ENCODE data around the gene DES.

DES gene

DNA sequence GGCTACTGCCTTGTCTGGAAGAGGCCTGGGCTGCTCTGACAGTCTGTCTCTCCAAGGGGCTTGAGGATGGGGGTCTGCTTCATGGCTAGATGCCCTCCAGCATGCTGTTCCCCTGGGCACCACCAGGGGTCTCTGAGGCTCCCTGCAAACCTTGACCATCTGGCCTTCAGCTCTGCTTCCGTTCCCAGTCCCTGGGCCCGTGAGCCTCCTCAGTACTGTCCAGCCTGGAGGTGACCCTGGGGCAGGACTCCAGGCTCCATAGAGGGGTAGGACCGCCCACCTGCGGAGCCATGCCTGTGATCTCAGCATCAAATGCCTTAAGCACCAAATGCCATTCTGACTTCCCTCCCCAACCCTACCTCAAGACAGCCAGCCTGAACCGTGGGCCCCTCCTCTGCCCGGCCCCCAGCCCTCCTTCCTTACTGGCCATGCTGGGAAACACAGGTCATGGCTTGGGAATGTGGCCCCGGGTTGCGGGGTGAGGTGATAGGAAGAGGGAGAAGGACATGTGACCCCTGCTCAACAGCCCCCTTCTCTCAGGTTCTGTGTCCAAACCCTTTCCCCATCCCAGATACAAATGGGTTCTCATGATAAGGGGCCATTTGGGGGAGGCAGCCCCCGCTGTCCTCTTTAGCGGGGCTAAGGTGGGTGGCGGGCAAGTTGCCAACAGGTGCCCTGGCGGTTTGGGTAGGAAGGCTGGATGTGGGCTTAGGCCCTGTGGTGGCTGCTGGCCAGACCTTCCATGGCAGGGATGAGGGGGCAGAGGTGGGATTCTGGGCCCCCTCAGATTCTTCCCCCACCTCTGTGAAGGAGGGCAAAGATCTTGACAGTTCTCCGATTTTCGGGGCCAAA is 41.5 kb downstream of the DES start:
- peaks cover 32% of the 10 kb centered on the region for H3K36me3 ChIP-seq (ENCODE audit: control insufficient read depth, insufficient read depth, low read length)
- no peaks in the 10 kb centered on the region for H3K9me3 ChIP-seq (ENCODE audit: control insufficient read depth, low read length)
- peak overlapping the region; percentile 75 for H3K27ac ChIP-seq (ENCODE audit: low read depth, low read length, severe bottlenecking)
- H3K4me3 ChIP-seq (ENCODE audit: extremely low read depth, insufficient read depth, low read length, poor library complexity, severe bottlenecking), result no peak overlapping the region
- WGBS, 2 experiments (ENCODE audit: insufficient coverage in 2 of 2), result 52 to 54% methylated on average over 9 of the region's 14 CpGs
- peaks cover 45% of the 10 kb centered on the region for H3K4me1 ChIP-seq (ENCODE audit: control insufficient read depth, insufficient read depth, low read length, poor library complexity, severe bottlenecking)

DNA sequence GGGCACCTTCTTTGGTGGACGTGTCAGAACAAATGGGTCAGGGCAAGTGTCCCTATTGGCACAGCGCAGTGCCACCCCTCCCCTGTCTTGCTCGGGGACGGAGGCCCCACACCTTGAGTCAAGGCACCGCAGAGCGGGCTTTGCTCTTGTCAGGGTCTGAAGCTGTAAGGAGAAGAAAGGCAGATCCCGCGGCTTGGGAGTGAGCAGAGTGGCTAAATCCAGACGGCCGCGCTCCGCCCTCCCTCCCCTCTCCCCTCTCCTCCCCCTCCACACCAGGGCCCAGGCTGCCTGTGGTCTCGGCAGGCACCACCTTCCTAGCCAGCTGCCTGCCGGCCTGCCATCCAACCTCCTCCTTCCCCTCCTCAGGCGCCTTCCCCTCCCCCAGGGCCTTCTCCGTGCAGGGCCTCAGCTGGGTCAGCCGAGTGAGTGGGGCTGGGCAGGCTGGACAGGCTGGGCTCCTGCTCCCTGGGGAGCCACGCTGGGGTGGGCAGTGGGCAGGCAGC is 42.3 kb downstream of the DES start:
- H3K4me1 ChIP-seq (ENCODE audit: control insufficient read depth, insufficient read depth, low read length, poor library complexity, severe bottlenecking), result peaks cover 45% of the 10 kb centered on the region
- peak overlapping the region; percentile 75 for H3K27ac ChIP-seq (ENCODE audit: low read depth, low read length, severe bottlenecking)
- H3K9me3 ChIP-seq (ENCODE audit: control insufficient read depth, low read length), result no peaks in the 10 kb centered on the region
- peak overlapping the region; percentile 5 for H3K4me3 ChIP-seq (ENCODE audit: extremely low read depth, insufficient read depth, low read length, poor library complexity, severe bottlenecking)
- WGBS, 2 experiments (ENCODE audit: insufficient coverage in 2 of 2), result 15 to 16% methylated on average over 6 to 10 of the region's 18 CpGs
- H3K36me3 ChIP-seq (ENCODE audit: control insufficient read depth, insufficient read depth, low read length), result peaks cover 30% of the 10 kb centered on the region

DNA sequence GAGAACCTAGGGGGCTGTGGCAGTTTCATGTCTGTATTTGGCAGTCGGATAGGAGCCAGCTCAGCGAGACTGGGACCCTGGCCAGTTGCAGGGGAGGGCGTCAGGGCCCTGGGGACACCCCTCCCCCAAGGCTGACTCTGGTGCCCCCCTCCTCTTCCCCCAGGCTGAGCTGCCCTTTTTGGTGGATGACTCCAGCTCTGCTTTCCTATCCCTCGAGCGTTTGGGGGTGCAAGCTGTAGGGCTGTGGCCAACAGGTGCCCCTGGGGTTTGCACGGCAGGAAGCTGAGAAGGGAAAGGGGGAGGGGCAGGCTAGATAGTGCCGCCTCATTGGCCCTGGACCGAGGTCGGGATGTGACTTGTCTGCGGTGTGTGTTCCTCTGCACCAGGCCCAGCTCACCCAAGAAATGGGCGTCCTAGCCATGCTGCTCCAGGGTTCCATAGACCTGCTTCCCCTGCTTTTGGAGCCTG is 42.9 kb downstream of the DES start:
- Histone ChIP-seq H3K27ac (ENCODE audit: low read depth, low read length, severe bottlenecking) (peak overlapping the region; percentile 75), H3K36me3 (ENCODE audit: control insufficient read depth, insufficient read depth, low read length) (peaks cover 27% of the 10 kb centered on the region), H3K4me3 (ENCODE audit: extremely low read depth, insufficient read depth, low read length, poor library complexity, severe bottlenecking) (peak overlapping the region; percentile 5), H3K9me3 (ENCODE audit: control insufficient read depth, low read length) (no peaks in the 10 kb centered on the region), H3K4me1 (ENCODE audit: control insufficient read depth, insufficient read depth, low read length, poor library complexity, severe bottlenecking) (peaks cover 45% of the 10 kb centered on the region)
- WGBS, 2 experiments (ENCODE audit: insufficient coverage in 2 of 2), result 42 to 47% methylated on average over 6 to 8 of the region's 11 CpGs

DNA sequence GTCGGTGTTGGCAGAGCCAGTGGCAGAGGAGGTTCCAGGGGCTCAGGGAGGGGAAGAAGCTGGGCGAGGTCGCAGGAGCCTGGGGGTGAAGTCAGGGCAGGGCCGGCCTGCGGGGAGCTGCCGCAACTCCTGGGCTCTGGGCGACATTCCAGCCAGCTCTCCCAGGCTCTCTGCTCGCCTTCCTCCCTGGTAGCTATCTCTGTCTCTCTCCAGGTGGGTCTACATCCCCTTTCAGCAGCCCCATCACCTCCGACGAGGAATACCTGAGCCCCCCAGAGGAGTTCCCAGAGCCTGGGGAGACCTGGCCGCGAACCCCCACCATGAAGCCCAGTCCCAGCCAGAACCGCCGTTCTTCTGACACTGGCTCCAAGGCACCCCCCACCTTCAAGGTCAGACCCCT is 43.5 kb downstream of the DES start:
- Histone ChIP-seq H3K27ac (ENCODE audit: low read depth, low read length, severe bottlenecking) (no peak overlapping the region), H3K36me3 (ENCODE audit: control insufficient read depth, insufficient read depth, low read length) (peaks cover 29% of the 10 kb centered on the region), H3K9me3 (ENCODE audit: control insufficient read depth, low read length) (no peaks in the 10 kb centered on the region), H3K4me3 (ENCODE audit: extremely low read depth, insufficient read depth, low read length, poor library complexity, severe bottlenecking) (no peak overlapping the region), H3K4me1 (ENCODE audit: control insufficient read depth, insufficient read depth, low read length, poor library complexity, severe bottlenecking) (peaks cover 46% of the 10 kb centered on the region)
- WGBS, 2 experiments (ENCODE audit: insufficient coverage in 2 of 2), result 87 to 92% methylated on average over 7 to 14 of the region's 14 CpGs

DNA sequence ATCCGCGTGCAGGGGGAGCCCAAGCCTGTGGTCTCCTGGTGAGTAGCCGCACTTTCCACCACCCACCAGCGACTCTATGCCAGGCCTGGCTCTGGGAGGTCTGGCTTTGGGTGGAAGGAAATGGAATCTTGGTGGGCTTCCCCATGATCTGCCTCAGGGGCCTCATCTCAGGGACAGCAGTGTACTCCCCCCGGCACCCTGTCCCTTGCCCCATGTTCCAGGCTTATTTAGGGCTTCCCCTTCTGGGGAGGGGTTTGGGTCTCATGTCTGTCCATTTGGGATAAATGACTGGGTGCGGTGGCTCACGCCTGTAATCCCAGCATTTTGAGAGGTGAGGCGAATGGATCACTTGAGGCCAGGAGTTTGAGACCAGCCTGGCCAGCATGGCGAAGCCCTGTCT is 44.2 kb downstream of the DES start:
- H3K4me3 ChIP-seq (ENCODE audit: extremely low read depth, insufficient read depth, low read length, poor library complexity, severe bottlenecking), result no peak overlapping the region
- H3K9me3 ChIP-seq (ENCODE audit: control insufficient read depth, low read length), result no peaks in the 10 kb centered on the region
- H3K4me1 ChIP-seq (ENCODE audit: control insufficient read depth, insufficient read depth, low read length, poor library complexity, severe bottlenecking), result peaks cover 52% of the 10 kb centered on the region
- WGBS, 2 experiments (ENCODE audit: insufficient coverage in 2 of 2), result 80% methylated on average over 4 to 5 of the region's 9 CpGs
- no peak overlapping the region for H3K27ac ChIP-seq (ENCODE audit: low read depth, low read length, severe bottlenecking)
- peaks cover 36% of the 10 kb centered on the region for H3K36me3 ChIP-seq (ENCODE audit: control insufficient read depth, insufficient read depth, low read length)

DNA sequence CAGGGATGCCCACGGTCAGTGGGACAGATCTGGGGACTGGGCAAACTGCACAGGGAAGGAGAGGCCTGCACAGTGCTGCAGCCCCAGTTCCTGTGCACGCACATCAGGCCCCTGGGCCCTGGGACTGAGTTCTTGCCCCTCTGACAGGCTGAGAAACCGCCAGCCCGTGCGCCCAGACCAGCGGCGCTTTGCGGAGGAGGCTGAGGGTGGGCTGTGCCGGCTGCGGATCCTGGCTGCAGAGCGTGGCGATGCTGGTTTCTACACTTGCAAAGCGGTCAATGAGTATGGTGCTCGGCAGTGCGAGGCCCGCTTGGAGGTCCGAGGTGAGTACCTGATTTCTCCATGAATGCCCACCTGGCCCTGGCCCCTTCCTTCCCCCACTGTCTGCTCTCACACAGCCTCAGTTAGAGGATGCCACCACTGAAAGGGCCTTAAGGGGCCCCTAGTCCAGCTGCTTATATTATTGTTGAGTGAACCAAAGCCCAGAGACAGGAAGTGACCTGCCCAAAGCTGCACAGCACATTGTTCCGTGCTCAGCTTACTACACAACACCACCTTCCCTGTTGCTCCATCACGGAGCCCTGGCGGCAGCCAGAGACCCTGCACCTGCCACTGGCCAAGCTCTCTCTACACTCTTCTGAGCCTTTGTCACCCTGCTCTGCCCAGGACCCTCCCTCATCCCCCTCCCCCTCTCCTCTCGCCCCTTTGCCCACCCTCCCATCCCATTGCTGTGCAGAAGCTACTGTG is 46.3 kb downstream of the DES start:
- WGBS, 2 experiments (ENCODE audit: insufficient coverage in 2 of 2), result 94 to 96% methylated on average over 20 of the region's 21 CpGs
- H3K9me3 ChIP-seq (ENCODE audit: control insufficient read depth, low read length), result no peaks in the 10 kb centered on the region
- no peak overlapping the region for H3K4me3 ChIP-seq (ENCODE audit: extremely low read depth, insufficient read depth, low read length, poor library complexity, severe bottlenecking)
- peaks cover 42% of the 10 kb centered on the region for H3K36me3 ChIP-seq (ENCODE audit: control insufficient read depth, insufficient read depth, low read length)
- peaks cover 43% of the 10 kb centered on the region for H3K4me1 ChIP-seq (ENCODE audit: control insufficient read depth, insufficient read depth, low read length, poor library complexity, severe bottlenecking)
- no peak overlapping the region for H3K27ac ChIP-seq (ENCODE audit: low read depth, low read length, severe bottlenecking)

DNA sequence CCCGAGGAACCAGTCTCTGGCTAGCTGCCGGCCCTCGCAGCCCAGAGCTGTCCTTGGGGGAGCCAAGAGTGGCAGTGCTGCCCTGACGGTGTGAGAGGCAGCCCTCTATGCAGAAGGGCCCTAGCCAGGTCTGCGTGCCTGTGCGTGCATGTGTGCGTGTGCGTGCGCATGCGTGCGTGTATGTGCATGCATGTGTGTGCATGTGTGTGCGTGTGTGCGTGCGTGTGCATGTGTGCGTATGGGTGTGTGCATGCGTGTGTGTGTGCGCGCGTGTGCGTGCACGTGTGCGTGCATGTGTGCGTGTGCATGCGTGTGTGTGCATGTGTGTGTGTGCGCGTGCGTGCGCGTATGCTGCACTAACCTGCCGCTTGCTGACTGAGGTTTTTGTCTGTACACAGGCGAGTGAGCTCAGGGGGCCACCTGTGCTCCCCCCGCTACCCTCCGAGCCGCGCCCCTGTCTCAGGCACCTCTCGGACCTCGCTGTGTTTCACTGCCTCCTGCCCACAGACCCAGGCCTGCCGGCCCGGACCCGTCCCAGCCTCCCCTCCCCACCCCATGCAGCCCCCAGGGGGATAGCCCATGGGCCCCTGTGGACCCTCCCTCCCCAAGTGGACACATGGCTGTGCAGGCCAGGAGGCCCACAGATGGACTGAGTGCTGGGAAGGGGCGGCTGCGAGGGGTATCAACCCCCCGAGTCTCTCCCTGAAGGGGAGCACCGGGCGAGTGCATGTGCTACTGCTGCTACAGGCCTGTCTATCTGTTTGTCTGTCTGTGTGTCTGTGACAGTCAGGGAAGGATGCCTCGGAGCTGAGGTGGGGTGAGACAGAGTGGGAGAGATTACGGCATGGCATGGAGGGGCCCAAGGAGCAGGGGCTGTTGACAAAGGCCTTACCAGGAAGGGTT is 47.7 kb downstream of the DES start:
- WGBS, 2 experiments (ENCODE audit: insufficient coverage in 2 of 2), result 92 to 94% methylated on average over 42 to 47 of the region's 47 CpGs
- H3K36me3 ChIP-seq (ENCODE audit: control insufficient read depth, insufficient read depth, low read length), result peaks cover 42% of the 10 kb centered on the region
- no peak overlapping the region for H3K4me3 ChIP-seq (ENCODE audit: extremely low read depth, insufficient read depth, low read length, poor library complexity, severe bottlenecking)
- no peaks in the 10 kb centered on the region for H3K9me3 ChIP-seq (ENCODE audit: control insufficient read depth, low read length)
- no peak overlapping the region for H3K27ac ChIP-seq (ENCODE audit: low read depth, low read length, severe bottlenecking)
- H3K4me1 ChIP-seq (ENCODE audit: control insufficient read depth, insufficient read depth, low read length, poor library complexity, severe bottlenecking), result peaks cover 32% of the 10 kb centered on the region

DNA sequence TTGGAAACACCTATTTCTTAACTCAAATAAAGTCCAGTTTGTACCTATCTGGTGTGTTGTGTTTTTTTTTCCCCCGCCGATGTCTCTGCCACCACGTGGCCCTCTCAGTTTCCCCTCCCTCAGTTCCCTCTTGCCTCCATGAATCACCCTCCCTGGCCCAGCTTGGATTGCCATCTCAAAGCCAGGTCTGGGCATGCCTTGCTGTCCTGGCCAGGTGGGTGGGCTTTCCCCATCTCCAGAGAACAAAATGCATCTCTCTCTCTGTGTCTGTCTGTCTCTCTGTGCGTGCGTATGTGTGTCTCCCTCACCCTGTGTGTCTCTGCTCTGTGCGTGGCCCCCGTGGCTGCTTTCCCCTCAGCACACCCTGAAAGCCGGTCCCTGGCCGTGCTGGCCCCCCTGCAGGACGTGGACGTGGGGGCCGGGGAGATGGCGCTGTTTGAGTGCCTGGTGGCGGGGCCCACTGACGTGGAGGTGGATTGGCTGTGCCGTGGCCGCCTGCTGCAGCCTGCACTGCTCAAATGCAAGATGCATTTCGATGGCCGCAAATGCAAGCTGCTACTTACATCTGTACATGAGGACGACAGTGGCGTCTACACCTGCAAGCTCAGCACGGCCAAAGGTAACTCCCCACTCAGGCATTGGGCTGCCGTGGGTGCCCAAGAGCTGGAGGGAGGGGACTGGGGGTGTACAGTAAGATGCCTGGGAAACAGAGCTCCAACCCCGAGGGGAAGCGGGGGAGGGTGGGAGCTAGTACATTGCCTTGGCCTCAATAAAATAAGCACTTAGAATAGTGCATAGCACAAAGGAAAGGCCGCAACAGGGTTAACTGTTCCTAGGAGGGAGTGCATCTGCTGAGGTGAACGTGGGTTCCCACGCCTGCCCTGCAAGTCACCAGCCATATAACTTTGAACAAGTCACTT is 48.9 kb downstream of the DES start:
- Histone ChIP-seq H3K4me3 (ENCODE audit: extremely low read depth, insufficient read depth, low read length, poor library complexity, severe bottlenecking) (no peak overlapping the region), H3K4me1 (ENCODE audit: control insufficient read depth, insufficient read depth, low read length, poor library complexity, severe bottlenecking) (peaks cover 22% of the 10 kb centered on the region), H3K9me3 (ENCODE audit: control insufficient read depth, low read length) (no peaks in the 10 kb centered on the region), H3K27ac (ENCODE audit: low read depth, low read length, severe bottlenecking) (no peak overlapping the region), H3K36me3 (ENCODE audit: control insufficient read depth, insufficient read depth, low read length) (peaks cover 38% of the 10 kb centered on the region)
- 91 to 95% methylated on average over 26 to 27 of the region's 28 CpGs for WGBS, 2 experiments (ENCODE audit: insufficient coverage in 2 of 2)

DNA sequence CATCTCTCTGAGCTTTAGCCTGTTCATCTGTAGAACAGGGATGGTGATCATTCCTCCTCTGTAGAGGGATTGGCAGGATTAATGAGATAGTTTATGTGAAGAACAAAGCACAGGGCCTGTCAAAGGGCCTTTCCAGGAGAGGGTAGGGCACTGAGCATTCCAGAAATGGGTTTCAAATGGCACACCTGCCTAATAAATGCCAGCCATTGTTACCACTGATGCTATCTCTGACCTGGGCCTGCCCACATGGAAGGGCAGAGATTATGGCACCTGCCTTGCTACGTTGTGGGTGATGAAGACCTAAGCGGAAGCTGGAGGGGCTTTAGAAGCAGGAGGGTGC is 49.5 kb downstream of the DES start:
- Histone ChIP-seq H3K9me3 (ENCODE audit: control insufficient read depth, low read length) (no peaks in the 10 kb centered on the region), H3K4me3 (ENCODE audit: extremely low read depth, insufficient read depth, low read length, poor library complexity, severe bottlenecking) (no peak overlapping the region), H3K27ac (ENCODE audit: low read depth, low read length, severe bottlenecking) (no peak overlapping the region), H3K4me1 (ENCODE audit: control insufficient read depth, insufficient read depth, low read length, poor library complexity, severe bottlenecking) (peaks cover 22% of the 10 kb centered on the region), H3K36me3 (ENCODE audit: control insufficient read depth, insufficient read depth, low read length) (peaks cover 31% of the 10 kb centered on the region)
- WGBS, 2 experiments (ENCODE audit: insufficient coverage in 2 of 2), result 100% methylated on average over 2 of the region's 2 CpGs
